ENCODE results near the gene PHYHIPL.

GRCh38 chr10:59284118-59284975 is 107.9 kb downstream of the PHYHIPL start:
- TF ChIP-seq MAX (IDR thresholded peaks at IDR 0.05) (no peak), YY1 (IDR thresholded peaks at IDR 0.05; ENCODE audit: low read depth) (no peak), EP300 (IDR thresholded peaks at IDR 0.05; ENCODE audit: borderline replicate concordance) (no peak), REST (IDR thresholded peaks at IDR 0.05; ENCODE audit: low read depth) (no peak), TAF1 (IDR thresholded peaks at IDR 0.05; ENCODE audit: low read depth) (no peak), RAD21 (IDR thresholded peaks at IDR 0.05; ENCODE audit: low read depth) (no peak), ZBTB7A (IDR thresholded peaks at IDR 0.05; ENCODE audit: low read depth) (no peak), EGR1 (IDR thresholded peaks at IDR 0.05) (no peak)
